ENCODE measurements around the gene VRK1.

VRK1 gene

DNA sequence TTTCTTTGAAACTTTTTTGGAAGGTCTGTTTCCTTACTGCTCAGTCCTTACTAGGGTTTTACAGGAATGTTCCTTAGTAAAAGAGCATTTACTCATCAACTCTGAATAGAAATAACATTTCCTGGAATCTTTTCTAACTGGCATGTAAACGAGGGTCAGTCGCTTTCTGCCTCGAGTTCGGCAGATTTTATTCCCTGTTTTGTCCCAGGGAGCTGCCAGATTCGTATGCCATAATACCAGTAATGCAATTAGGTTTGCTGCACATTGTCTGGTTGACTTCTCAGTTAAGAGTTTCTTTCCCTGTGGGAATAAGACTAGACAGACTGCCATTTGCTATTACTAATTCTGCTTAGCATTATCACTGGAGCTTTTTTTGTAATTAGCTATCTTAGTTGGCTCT is 91.9 kb downstream of the VRK1 start:
- DNase-seq, result peak; percentile 80

DNA sequence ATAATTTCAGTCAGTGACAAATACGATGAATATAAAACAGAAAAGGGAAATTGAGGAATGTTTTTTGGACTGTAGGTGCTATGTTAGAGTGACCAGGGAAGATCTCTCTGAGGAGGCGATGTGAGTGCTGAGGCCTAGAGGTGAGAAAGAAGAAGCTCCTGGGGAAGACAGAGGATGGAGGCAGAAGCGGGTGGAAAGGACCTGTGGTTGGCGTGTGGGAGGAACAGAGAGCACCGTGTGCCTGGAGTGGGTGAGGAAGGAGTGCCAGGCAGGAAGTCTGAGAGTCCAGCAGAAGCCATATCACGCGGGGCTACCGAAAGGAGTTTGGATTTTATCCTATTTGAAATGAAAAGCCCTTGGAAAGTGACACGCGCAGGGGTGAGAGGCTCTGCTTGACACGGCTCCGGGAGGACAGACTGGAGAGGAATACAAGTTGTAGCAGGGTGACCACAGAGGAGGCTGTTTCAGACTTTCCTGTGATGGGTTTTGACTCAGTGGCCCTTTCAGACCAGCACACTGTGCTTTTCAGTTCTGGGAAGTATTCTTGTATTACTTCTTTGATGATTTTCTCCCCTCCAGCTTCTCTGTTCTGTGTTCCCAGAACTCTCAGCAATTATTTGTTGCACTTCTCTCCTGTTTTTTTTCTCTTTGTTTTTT is 96.9 kb downstream of the VRK1 start:
- no peak for DNase-seq

DNA sequence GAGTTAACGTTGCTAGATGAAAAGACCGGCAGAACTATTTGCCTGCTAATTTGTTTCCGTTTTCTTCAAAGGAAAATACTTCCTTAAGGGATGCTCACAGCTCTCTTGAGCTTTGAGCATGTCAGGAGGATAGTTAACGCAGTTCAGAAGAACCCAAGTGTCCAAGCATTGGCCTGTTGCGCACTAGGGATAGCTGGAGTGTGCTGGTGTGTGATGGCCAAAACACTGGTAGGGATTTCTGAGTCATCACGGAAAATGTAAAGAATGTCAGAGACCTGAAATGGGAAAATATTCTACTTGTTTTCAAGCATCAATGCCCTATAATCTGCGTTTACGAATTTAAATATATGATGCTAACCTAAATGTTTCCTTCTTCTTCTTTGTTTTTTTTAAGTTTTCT is 97.8 kb downstream of the VRK1 start:
- no peak for DNase-seq

- no peak for DNase-seq
Observed at GRCh38 chr14:96895658-96896271, 98.6 kb downstream of the VRK1 start.

GRCh38 chr14:96897184-96897583 is 100.0 kb downstream of the VRK1 start:
- no peak for DNase-seq

DNA sequence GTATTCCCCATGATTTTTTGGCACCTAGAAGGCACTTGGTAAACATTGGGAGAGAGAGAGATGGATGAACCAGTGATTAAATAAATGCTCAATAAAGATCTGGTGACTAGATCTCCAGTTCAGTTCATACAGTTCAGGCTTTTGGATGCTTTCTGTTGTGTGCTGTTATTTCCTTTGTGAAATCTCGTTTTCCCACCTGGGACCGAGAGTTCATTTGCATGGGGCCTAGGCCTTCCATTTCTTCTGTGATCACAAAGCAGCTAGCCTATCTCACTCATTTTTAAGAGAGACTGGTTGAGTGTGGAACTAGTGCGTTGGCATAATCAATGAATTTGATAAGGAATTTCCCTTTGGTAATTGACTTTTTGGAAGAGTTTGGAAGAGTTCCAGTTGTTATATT is 104.0 kb downstream of the VRK1 start:
- DNase-seq, result no peak

- peak; percentile 71 for DNase-seq
Observed at GRCh38 chr14:96902004-96902403, 104.8 kb downstream of the VRK1 start.

DNA sequence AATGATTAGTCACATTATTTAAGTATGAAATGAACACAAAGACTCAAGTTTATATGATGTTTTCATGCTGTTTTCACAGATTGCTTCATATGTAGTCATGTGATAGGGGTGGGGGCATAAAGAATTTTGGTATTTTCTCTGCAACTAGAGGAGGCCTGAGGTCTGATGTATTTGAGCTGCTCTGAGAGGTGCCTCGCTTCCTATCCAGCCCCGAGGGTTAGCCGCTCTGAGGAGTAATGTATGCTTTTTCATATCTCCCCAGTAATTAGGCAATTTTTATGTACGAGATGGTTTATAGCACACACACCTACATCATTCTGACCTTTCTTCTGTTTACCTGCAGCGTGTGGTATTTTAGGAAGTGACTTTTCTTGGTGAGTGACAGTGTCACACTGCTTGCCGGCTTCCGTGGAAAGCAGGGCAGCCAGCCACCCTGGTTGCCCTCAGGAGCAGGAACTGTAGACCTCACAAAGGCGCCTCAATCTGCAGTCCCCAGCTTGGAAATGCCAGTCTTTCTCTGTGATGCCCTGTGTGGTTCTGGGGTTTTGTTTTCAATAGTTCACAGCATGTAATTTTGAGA is 106.4 kb downstream of the VRK1 start:
- no peak for DNase-seq

GRCh38 chr14:96904201-96904600 is 107.0 kb downstream of the VRK1 start:
- peak; percentile 43 for DNase-seq

DNA sequence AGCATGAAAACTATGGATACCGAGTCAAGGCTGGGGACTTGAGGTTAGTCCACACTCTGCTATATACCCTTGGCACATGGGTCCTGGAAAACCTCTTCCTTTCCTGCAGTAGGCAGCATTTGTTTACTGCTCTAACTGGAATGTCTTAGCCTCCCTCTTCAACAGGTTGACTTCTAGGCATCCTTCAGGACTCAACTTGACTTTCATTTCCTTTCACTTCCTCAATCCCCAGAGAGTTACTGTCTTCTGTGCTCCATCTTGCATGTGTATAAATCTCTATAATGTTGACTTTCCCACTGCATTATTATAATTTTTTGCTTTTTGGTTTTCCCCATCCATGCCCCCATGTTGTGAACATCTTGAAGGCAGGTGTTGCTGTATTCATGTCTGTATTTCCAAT is 107.9 kb downstream of the VRK1 start:
- DNase-seq, result no peak

DNA sequence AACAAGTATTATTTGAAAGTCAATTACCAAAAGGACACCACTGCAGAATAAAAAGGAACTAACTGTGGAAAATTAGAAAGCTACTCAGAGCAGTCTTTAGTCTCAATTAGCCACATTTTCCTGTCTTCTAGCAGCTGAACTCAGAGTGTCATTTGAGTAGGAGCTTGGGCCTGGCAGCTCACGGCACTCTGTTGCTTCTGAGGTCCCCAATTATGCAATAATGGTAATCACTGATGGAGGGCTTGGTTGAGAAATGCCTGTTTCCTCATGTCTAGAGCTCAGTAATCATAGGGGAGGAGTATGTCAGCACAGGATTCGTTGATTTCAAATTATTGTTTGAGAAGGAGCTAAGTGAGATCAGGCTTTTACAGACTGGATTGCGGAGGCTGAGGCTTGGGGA is 108.6 kb downstream of the VRK1 start:
- no peak for DNase-seq

DNA sequence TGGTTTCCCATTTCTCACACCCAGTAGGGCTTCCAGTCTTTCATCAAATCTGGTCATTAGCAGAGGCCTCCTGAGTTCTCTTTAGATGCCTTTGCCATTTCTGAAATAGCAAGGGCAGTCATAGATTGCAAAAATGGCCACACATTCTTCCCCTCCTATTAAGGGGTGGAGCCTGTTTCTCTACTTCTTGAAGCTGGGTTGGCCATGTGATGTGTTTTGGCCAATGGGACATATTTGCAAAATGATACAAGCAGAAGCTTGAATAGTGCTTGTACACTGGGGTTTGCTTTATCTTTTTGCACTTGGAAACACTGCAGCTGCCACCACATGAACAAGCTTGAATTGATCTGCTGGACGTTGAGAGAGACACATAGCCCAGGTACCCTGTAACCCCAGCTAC is 109.3 kb downstream of the VRK1 start:
- no peak for DNase-seq

GRCh38 chr14:96909841-96910364 is 112.7 kb downstream of the VRK1 start:
- no peak for DNase-seq

DNA sequence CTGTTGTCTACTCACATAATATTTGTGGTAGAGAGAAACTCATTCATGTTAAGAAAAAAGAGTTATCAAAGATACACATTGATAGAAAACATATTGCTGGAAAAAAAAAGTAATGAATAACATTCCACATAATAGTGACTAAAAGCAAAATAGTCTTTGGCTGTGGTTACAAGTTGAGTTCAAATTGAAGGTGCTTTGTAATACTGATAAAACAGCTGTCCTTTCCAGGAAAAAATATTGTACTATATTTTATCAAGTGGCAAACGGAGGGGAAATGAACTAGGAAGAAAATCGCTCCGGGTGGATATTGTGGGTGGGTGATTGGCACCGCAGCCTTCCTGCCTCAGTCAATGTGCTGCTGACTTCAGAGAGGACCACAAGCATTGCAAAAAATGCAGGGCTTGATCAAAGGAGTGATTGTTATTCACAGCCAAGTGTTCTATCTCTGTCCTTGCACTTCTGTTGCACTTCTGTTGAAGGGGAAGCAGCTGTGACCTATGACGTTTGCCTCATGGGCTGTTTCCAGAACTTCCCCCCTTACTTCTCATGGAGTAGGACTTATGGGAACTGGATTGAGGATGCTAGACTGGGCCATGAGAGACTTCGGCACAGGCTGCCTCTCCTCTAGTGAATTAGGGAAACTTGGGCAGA is 114.4 kb downstream of the VRK1 start:
- DNase-seq, result no peak

DNA sequence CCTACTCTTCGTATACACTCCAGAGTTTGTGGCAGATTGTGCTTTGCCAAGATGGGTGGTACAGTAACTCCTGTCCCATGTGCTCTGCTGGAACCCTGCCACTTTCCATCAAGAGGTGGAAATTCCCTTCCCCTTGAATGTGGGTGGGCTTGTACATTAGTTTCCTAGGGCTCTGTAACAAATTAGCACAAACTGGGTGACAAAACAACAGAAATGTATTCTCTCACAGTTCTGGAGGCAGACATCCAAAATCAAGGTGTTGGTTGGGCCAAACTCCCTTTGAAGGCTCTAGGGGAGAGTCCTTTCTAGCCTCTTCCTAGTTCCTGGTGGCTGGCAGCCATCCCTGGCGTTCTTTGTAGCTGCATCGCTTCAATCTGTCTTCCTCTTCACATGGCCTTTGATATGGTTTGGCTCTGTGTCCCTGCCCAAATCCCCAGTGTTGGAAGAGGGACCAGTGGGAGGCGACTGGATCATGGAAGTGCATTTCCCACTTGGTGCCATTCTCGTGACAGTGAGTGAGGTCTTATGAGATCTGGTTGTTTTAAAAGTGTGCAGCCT is 117.5 kb downstream of the VRK1 start:
- DNase-seq, result no peak

DNA sequence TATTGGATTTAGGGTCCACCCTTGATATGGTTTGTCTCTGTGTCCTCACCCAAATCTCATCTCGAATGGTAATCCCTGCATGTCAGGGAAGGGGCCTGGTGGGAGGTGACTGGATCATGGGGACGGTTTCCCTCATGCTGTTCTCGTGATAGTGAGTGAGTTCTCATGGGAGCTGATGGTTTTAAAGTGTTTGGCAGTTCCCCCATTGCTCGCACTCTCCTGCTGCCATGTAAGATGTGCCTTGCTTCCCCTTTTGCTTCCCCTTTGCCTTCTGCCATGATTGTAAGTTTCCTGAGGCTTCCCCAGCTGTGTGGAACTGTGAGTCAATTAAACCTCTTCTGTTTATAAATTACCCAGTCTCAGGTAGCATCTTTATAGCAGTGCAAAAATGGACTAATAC is 118.3 kb downstream of the VRK1 start:
- no peak for DNase-seq

- DNase-seq, result no peak
Observed at GRCh38 chr14:96916751-96917150, 119.6 kb downstream of the VRK1 start.

GRCh38 chr14:96917442-96917963 is 120.3 kb downstream of the VRK1 start:
- no peak for DNase-seq

GRCh38 chr14:96920023-96920422 is 122.8 kb downstream of the VRK1 start:
- DNase-seq, result no peak

- no peak for DNase-seq
Observed at GRCh38 chr14:96920820-96921219, 123.6 kb downstream of the VRK1 start.

- no peak for DNase-seq
Observed at GRCh38 chr14:96922986-96923385, 125.8 kb downstream of the VRK1 start.

DNA sequence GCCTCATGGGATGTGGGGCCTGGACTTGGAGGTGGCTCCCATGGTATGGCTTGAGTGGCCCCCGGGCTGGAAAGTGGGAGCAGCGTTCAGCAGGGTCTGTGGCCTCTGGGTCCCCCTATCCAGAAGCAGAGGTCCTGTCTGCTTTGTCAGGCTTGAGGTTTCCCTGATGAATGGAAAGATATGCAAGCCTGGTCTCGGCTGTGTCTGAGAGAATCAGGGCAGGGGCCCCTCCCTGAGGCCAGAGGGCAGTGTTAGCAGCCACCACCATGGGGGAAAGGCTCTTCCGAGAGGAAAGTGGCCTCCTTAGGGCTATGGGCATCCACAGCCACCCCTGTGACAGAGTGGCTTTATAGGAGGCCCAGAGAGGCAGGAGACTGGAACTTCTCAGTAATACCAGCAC is 128.2 kb downstream of the VRK1 start:
- no peak for DNase-seq

DNA sequence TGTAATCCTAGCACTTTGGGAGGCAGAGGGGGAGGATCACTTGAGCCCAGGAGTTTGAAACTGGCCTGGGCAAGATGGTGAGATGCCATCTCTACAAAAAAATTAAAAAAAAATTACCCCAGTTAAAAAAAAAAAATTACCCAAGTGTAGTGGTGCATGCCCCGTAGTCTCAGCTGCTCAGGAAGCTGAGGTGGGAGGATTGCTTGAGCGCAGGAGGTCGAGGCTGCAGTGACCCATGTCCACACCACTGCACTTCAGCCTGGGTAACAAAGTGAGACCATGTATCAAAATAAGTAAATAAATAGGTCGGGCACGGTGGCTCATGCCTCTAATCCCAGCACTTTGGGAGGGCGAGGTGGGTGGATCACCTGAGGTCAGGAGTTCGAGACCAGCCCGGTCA is 128.8 kb downstream of the VRK1 start:
- no peak for DNase-seq
